Trophoblast cell (in vitro differentiated cells and primary cell): Measurements from ENCODE around the gene TFPI.

Source experiments
- DNase-seq, 2 donors: peaks; one replicate each; pipeline ENCODE4 v3.0.0-alpha.2; 2016
- H2AFZ ChIP-seq: 2 replicates; pipeline ENCODE4 v1.6.1; 2013; ENCODE audit warnings: low read length, moderate library complexity, mild to moderate bottlenecking; ENCODE audit not compliant: insufficient read depth, poor library complexity
- H2AK5ac ChIP-seq: 2 replicates; pipeline ENCODE4 v1.6.1; 2013; ENCODE audit warnings: mild to moderate bottlenecking, low read length
- H2BK120ac ChIP-seq: 2 replicates; pipeline ENCODE4 v1.6.1; 2013; ENCODE audit warnings: low read length, mild to moderate bottlenecking, moderate library complexity; ENCODE audit not compliant: insufficient read depth, poor library complexity
- H2BK12ac ChIP-seq: 2 replicates; pipeline ENCODE4 v1.6.1; 2013; ENCODE audit warnings: mild to moderate bottlenecking, low read length, moderate library complexity
- H2BK5ac ChIP-seq: 2 replicates; pipeline ENCODE4 v1.6.1; 2013; ENCODE audit warnings: low read length, low read depth, moderate library complexity, mild to moderate bottlenecking; ENCODE audit not compliant: poor library complexity
- H3K14ac ChIP-seq: 2 replicates; pipeline ENCODE4 v1.6.1; 2013; ENCODE audit warnings: mild to moderate bottlenecking, low read length
- H3K18ac ChIP-seq: 2 replicates; pipeline ENCODE4 v1.6.1; 2013; ENCODE audit warnings: mild to moderate bottlenecking, low read length
- H3K23ac ChIP-seq: 2 replicates; pipeline ENCODE4 v1.6.1; 2013; ENCODE audit warnings: low read length
- H3K27ac ChIP-seq: 2 replicates; pipeline ENCODE4 v1.5.1; 2013; ENCODE audit warnings: low read depth, mild to moderate bottlenecking, inconsistent platforms, low read length, moderate library complexity
- H3K27me3 ChIP-seq: 2 replicates; pipeline ENCODE4 v1.6.1; 2013; ENCODE audit warnings: inconsistent platforms, mild to moderate bottlenecking, low read length, moderate library complexity; ENCODE audit not compliant: insufficient read depth
- H3K36me3 ChIP-seq, 2 experiments: 1 replicate in 1 of 2; 2 replicates in 1 of 2; pipeline ENCODE4 v1.6.1; 2013; ENCODE audit warnings: low read length in 2 of 2, mild to moderate bottlenecking in 2 of 2, moderate library complexity in 1 of 2; ENCODE audit not compliant: insufficient read depth in 2 of 2, control insufficient read depth in 1 of 2
- H3K4ac ChIP-seq: 2 replicates; pipeline ENCODE4 v1.6.1; 2013; ENCODE audit warnings: low read depth, mild to moderate bottlenecking, low read length, moderate library complexity
- H3K4me1 ChIP-seq, 2 experiments: 1 replicate in 1 of 2; 2 replicates in 1 of 2; pipeline ENCODE4 v1.6.1; 2013; ENCODE audit warnings: low read length in 2 of 2, mild to moderate bottlenecking in 2 of 2, moderate library complexity in 1 of 2; ENCODE audit not compliant: insufficient read depth in 2 of 2, control insufficient read depth in 1 of 2
- H3K4me2 ChIP-seq: 2 replicates; pipeline ENCODE4 v1.6.1; 2013; ENCODE audit warnings: inconsistent platforms, mild to moderate bottlenecking, low read length, moderate library complexity
- H3K4me3 ChIP-seq: 2 replicates; pipeline ENCODE4 v1.5.1; 2013; ENCODE audit warnings: mild to moderate bottlenecking, low read depth, low read length, inconsistent platforms
- H3K79me1 ChIP-seq: one replicate; pipeline ENCODE4 v1.6.1; 2013; ENCODE audit warnings: low read length
- H3K79me2 ChIP-seq: 2 replicates; pipeline ENCODE4 v1.6.1; 2013; ENCODE audit warnings: low read length, mild to moderate bottlenecking; ENCODE audit not compliant: control insufficient read depth, insufficient read depth, poor library complexity
- H3K9ac ChIP-seq: 2 replicates; pipeline ENCODE4 v1.6.1; 2013; ENCODE audit warnings: mild to moderate bottlenecking, low read length
- H3K9me3 ChIP-seq: 2 replicates; pipeline ENCODE4 v1.6.1; 2013; ENCODE audit warnings: low read depth, mild to moderate bottlenecking, control low read depth, inconsistent platforms, low read length; ENCODE audit not compliant: insufficient read depth
- H4K12ac ChIP-seq: 2 replicates; pipeline ENCODE4 v1.6.1; 2013; ENCODE audit warnings: low read depth, mild to moderate bottlenecking, low read length, moderate library complexity
- H4K8ac ChIP-seq: 2 replicates; pipeline ENCODE4 v1.6.1; 2013; ENCODE audit warnings: low read depth, mild to moderate bottlenecking, low read length, moderate library complexity
- H4K91ac ChIP-seq: one replicate; pipeline ENCODE4 v1.6.1; 2013; ENCODE audit warnings: low read depth, mild to moderate bottlenecking, low read length, moderate library complexity
- WGBS: extraction: QIAGEN DNeasy Blood & Tissue Kit; methylation state at CpG from one replicate; pipeline ENCODE4 v1.1.7; 2013; ENCODE audit warnings: missing lambda C conversion rate; ENCODE audit not compliant: insufficient read length, insufficient coverage; ENCODE audit errors: extremely low coverage; 5-methylcytosine and 5-hydroxymethylcytosine counted together

TFPI gene

DNA sequence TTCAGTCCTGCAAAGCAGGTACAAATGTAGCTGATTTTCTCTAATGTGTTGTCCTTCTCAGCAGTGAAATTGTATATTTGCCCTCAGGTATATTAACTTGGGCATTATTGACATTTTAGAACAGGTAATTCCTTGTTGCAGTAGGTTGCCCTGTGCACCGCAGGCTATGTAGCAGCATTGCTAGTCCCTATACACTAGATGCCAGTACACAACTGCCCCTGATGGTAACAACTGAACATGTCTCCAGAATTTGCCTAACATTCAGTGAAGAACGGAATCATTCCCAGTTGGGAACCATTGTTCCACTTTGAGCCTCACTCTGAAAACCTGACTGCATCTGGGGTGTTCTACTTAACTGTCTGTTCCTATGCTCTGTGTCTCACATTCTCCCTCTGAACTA lies 23.1 kb upstream of the TFPI start:
- no peaks in the 10 kb centered on the region for H3K9me3 ChIP-seq
- H4K91ac ChIP-seq: no peak overlapping the region
- no peak overlapping the region for H3K23ac ChIP-seq
- no peak overlapping the region for H3K4ac ChIP-seq
- H3K9ac ChIP-seq: no peak overlapping the region
- H4K8ac ChIP-seq: no peak overlapping the region
- no peak overlapping the region for H3K4me3 ChIP-seq
- WGBS: no CpG with 5 or more reads among the region's 2 CpGs
- H3K79me1 ChIP-seq: peaks cover 2% of the 10 kb centered on the region
- no peaks in the 10 kb centered on the region for H3K27me3 ChIP-seq
- H2BK5ac ChIP-seq: no peak overlapping the region
- no peak overlapping the region for H4K12ac ChIP-seq
- no peak overlapping the region for H3K18ac ChIP-seq
- H3K79me2 ChIP-seq: no peaks in the 10 kb centered on the region
- H3K27ac ChIP-seq: no peak overlapping the region
- peak in 1 of 2 donors; percentile 16 for DNase-seq
- no peak overlapping the region for H2AK5ac ChIP-seq
- no peak overlapping the region for H2AFZ ChIP-seq
- H2BK120ac ChIP-seq: no peak overlapping the region
- no peak overlapping the region for H3K4me2 ChIP-seq
- no peak overlapping the region for H3K14ac ChIP-seq
- H3K36me3 ChIP-seq: no peaks in the 10 kb centered on the region
- no peak overlapping the region for H2BK12ac ChIP-seq
- H3K4me1 ChIP-seq: no peaks in the 10 kb centered on the region

DNA sequence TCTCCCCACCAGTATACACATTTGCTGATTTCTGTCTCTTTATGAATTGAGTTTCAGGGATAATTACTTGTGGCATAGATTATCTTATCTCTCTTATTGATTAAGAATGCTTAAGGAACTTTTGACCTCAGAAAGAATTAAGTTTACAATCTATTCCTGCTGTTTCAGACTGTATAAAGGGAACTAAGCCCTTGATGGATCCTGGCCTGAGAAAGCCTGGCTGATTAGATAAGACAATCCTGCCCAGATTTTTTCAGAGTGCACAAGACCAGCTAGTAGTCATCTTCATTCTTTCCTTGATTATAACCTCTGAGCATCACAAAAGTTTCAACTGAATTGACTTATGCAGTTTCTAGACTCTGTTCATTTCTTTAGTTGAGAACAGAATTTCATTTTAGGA lies 22.7 kb upstream of the TFPI start:
- Histone ChIP-seq H2AFZ (no peak overlapping the region), H4K12ac (no peak overlapping the region), H3K79me2 (no peaks in the 10 kb centered on the region), H3K4ac (no peak overlapping the region), H3K9ac (no peak overlapping the region), H3K4me1 (no peaks in the 10 kb centered on the region), H3K4me3 (no peak overlapping the region), H2AK5ac (no peak overlapping the region), H3K18ac (no peak overlapping the region), H3K23ac (no peak overlapping the region), H3K36me3 (no peaks in the 10 kb centered on the region), H3K79me1 (peaks cover 2% of the 10 kb centered on the region), H4K8ac (no peak overlapping the region), H2BK12ac (no peak overlapping the region), H4K91ac (no peak overlapping the region), H3K27me3 (no peaks in the 10 kb centered on the region), H3K9me3 (no peaks in the 10 kb centered on the region), H3K4me2 (no peak overlapping the region), H2BK120ac (no peak overlapping the region), H2BK5ac (no peak overlapping the region), H3K14ac (no peak overlapping the region), H3K27ac (no peak overlapping the region)
- DNase-seq: no peak

DNA sequence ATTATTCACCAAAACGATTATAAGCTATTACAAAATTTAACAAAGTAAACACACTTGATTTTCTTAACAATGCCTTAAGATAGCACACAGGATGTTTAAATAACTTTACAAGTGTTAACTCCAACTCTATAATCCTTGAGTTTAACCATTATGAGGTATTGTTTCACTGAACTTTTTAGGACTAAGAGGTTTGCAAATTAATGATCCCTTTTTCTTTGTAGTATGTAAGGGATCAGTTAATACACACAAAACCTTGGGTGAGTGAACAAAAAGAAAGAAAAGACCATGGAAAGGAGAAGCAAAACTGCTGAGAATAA lies 21.5 kb upstream of the TFPI start:
- Histone ChIP-seq H4K8ac (no peak overlapping the region), H2AK5ac (no peak overlapping the region), H4K91ac (no peak overlapping the region), H3K4me1 (no peaks in the 10 kb centered on the region), H3K36me3 (no peaks in the 10 kb centered on the region), H3K27me3 (no peaks in the 10 kb centered on the region), H4K12ac (no peak overlapping the region), H3K4me3 (no peak overlapping the region), H3K4ac (no peak overlapping the region), H3K9ac (no peak overlapping the region), H3K4me2 (no peak overlapping the region), H3K23ac (no peak overlapping the region), H2BK12ac (no peak overlapping the region), H3K27ac (no peak overlapping the region), H3K79me2 (no peaks in the 10 kb centered on the region), H3K9me3 (no peaks in the 10 kb centered on the region), H2AFZ (no peak overlapping the region), H3K14ac (no peak overlapping the region), H2BK120ac (no peak overlapping the region), H3K18ac (no peak overlapping the region), H3K79me1 (peaks cover 2% of the 10 kb centered on the region), H2BK5ac (no peak overlapping the region)
- no CpG with 5 or more reads among the region's 1 CpG for WGBS
- no peak for DNase-seq

DNA sequence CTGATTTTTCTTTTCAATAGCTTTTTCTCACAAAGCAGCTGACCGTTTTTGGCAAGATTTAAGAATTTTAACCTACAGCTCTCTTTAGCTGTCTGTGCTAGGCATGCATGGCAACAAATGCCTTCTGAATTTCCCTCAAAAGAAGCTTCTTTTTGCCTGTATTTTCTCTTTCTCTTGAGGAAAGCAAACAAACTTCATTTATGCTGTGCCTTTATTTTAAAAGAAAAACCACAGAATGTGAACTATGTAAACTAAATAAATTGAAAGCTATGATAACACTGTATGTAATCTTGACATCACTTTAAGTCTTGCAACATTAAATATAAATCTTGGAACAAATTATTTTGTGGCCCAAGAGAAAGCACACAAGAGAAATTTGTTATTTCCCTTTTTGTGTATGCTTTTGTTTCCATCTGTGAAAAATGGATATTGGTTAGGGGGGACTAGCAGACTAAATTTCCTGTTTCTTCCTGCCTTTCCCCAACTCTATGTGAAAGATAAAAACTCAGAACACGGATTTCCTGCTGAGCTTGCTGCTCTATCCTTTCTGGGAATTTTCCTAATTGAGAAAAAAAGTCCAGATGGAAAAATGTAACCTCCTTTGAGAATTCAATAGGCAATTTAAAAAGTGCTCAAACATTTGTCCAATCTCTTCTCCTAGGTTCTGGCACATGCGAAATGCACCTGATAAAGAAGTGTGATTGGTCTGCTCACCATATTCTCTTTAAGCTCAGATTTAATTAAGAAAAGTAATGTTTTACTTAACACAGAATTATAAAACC lies 20.9 kb upstream of the TFPI start:
- H3K27me3 ChIP-seq: no peaks in the 10 kb centered on the region
- H3K4ac ChIP-seq: no peak overlapping the region
- no peak overlapping the region for H3K23ac ChIP-seq
- H3K79me1 ChIP-seq: peaks cover 2% of the 10 kb centered on the region
- no peak overlapping the region for H2BK5ac ChIP-seq
- no peak overlapping the region for H4K91ac ChIP-seq
- no peaks in the 10 kb centered on the region for H3K9me3 ChIP-seq
- no peak overlapping the region for H3K18ac ChIP-seq
- no peak overlapping the region for H3K9ac ChIP-seq
- no peaks in the 10 kb centered on the region for H3K79me2 ChIP-seq
- no peak overlapping the region for H3K27ac ChIP-seq
- H4K8ac ChIP-seq: no peak overlapping the region
- H2BK120ac ChIP-seq: no peak overlapping the region
- no peaks in the 10 kb centered on the region for H3K36me3 ChIP-seq
- no peak overlapping the region for H3K14ac ChIP-seq
- no peak overlapping the region for H2AFZ ChIP-seq
- WGBS: no CpG with 5 or more reads among the region's 3 CpGs
- no peak overlapping the region for H2BK12ac ChIP-seq
- no peak overlapping the region for H4K12ac ChIP-seq
- DNase-seq: no peak
- H3K4me2 ChIP-seq: no peak overlapping the region
- H3K4me3 ChIP-seq: no peak overlapping the region
- H2AK5ac ChIP-seq: no peak overlapping the region
- no peaks in the 10 kb centered on the region for H3K4me1 ChIP-seq
